H1 (cell line): Measurements from ENCODE around the gene BOLA3. TPM values are rescaled to one million over a fixed set of nuclear protein-coding genes. Genes with fewer than 3 reads are reported as not detected.

Source experiments
- CTBP2 ChIP-seq: IDR thresholded peaks from 2 replicates; pipeline ENCODE4 v1.7.0; 2011; ENCODE audit warnings: borderline replicate concordance, mild to moderate bottlenecking, moderate library complexity, mixed read lengths, low read length; ENCODE audit not compliant: insufficient read depth, insufficient read length
- EP300 ChIP-seq, 2 experiments: IDR thresholded peaks; 1 replicate in 1 of 2; 2 replicates in 1 of 2; pipeline ENCODE4 v1.6.1; 2011 to 2012; ENCODE audit warnings: low read depth in 2 of 2, low read length in 2 of 2, mild to moderate bottlenecking in 2 of 2, borderline replicate concordance in 1 of 2, inconsistent platforms in 1 of 2, moderate library complexity in 1 of 2
- FOSL1 ChIP-seq: IDR thresholded peaks from 2 replicates; pipeline ENCODE4 v1.6.1; 2011; ENCODE audit warnings: mild to moderate bottlenecking, low read depth, low read length, moderate library complexity; ENCODE audit not compliant: insufficient read depth
- POU5F1 ChIP-seq: IDR thresholded peaks from 2 replicates; pipeline ENCODE4 v1.6.1; 2011; ENCODE audit warnings: low read depth, mild to moderate bottlenecking, low read length, moderate library complexity
- SP2 ChIP-seq: IDR thresholded peaks from 2 replicates; pipeline ENCODE4 v1.6.1; 2012; ENCODE audit warnings: mild to moderate bottlenecking, low read length, inconsistent platforms
- YY1 ChIP-seq: IDR thresholded peaks from 2 replicates; pipeline ENCODE4 v1.6.1; 2011; ENCODE audit warnings: low read depth, mild to moderate bottlenecking, low read length
- polyA plus RNA-seq, 7 experiments: library from polyadenylated mRNA; depleted of rRNA in 3 of 7; stranded (reverse) in 5 of 7; unstranded in 2 of 7; fragments of >200 nt in 5 of 7; fragments of 200-250 nt in 2 of 7; gene quantifications; 1 replicate in 5 of 7; 2 replicates in 1 of 7; 4 replicates in 1 of 7; pipeline versions ENCODE4 v1.2.1 to v1.2.3, GENCODE V29; 2011 to 2013; ENCODE audit warnings: missing spikeins in 2 of 7, mixed read lengths in 2 of 7
- total RNA-seq: library from RNA; stranded (reverse); fragmentation: NEBNext Ultra II Directional; extraction: Animal tissue kit (Norgen Biotek cat#: 25700); gene quantifications from 2 replicates; pipeline ENCODE4 v1.2.1, GENCODE V29; 2021
- TF ChIP-seq, protein P1 (sequence below): fragments of 300-600 bp; sonication (generic); IDR thresholded peaks from 2 replicates; pipeline ENCODE4 v1.7.1; 2012; ENCODE audit warnings: low read length, moderate library complexity, mild to moderate bottlenecking, inconsistent platforms; ENCODE audit not compliant: insufficient replicate concordance

The BOLA3 gene
- total and polyA plus RNA-seq, 2 of the 8 experiments (the other 6 are each of a cell fraction or from before 2014, with no cell fraction given) = 46.1 to 67.3 TPM

DNA sequence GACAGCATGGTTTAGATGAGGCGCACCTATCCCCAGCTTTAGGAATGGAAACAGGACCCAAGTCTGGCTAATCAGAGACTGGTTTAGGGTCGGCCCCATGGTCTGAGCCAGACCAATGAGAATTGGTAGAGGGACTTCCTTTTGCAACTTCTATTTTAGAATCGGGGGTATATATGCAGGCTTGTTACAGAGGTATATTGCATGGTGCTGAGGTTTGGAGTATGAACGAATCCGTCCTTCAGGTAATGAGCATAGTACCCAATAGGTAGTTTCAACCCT lies 1.5 kb upstream of the BOLA3 start (continued):
- TF ChIP-seq, protein P1, sequence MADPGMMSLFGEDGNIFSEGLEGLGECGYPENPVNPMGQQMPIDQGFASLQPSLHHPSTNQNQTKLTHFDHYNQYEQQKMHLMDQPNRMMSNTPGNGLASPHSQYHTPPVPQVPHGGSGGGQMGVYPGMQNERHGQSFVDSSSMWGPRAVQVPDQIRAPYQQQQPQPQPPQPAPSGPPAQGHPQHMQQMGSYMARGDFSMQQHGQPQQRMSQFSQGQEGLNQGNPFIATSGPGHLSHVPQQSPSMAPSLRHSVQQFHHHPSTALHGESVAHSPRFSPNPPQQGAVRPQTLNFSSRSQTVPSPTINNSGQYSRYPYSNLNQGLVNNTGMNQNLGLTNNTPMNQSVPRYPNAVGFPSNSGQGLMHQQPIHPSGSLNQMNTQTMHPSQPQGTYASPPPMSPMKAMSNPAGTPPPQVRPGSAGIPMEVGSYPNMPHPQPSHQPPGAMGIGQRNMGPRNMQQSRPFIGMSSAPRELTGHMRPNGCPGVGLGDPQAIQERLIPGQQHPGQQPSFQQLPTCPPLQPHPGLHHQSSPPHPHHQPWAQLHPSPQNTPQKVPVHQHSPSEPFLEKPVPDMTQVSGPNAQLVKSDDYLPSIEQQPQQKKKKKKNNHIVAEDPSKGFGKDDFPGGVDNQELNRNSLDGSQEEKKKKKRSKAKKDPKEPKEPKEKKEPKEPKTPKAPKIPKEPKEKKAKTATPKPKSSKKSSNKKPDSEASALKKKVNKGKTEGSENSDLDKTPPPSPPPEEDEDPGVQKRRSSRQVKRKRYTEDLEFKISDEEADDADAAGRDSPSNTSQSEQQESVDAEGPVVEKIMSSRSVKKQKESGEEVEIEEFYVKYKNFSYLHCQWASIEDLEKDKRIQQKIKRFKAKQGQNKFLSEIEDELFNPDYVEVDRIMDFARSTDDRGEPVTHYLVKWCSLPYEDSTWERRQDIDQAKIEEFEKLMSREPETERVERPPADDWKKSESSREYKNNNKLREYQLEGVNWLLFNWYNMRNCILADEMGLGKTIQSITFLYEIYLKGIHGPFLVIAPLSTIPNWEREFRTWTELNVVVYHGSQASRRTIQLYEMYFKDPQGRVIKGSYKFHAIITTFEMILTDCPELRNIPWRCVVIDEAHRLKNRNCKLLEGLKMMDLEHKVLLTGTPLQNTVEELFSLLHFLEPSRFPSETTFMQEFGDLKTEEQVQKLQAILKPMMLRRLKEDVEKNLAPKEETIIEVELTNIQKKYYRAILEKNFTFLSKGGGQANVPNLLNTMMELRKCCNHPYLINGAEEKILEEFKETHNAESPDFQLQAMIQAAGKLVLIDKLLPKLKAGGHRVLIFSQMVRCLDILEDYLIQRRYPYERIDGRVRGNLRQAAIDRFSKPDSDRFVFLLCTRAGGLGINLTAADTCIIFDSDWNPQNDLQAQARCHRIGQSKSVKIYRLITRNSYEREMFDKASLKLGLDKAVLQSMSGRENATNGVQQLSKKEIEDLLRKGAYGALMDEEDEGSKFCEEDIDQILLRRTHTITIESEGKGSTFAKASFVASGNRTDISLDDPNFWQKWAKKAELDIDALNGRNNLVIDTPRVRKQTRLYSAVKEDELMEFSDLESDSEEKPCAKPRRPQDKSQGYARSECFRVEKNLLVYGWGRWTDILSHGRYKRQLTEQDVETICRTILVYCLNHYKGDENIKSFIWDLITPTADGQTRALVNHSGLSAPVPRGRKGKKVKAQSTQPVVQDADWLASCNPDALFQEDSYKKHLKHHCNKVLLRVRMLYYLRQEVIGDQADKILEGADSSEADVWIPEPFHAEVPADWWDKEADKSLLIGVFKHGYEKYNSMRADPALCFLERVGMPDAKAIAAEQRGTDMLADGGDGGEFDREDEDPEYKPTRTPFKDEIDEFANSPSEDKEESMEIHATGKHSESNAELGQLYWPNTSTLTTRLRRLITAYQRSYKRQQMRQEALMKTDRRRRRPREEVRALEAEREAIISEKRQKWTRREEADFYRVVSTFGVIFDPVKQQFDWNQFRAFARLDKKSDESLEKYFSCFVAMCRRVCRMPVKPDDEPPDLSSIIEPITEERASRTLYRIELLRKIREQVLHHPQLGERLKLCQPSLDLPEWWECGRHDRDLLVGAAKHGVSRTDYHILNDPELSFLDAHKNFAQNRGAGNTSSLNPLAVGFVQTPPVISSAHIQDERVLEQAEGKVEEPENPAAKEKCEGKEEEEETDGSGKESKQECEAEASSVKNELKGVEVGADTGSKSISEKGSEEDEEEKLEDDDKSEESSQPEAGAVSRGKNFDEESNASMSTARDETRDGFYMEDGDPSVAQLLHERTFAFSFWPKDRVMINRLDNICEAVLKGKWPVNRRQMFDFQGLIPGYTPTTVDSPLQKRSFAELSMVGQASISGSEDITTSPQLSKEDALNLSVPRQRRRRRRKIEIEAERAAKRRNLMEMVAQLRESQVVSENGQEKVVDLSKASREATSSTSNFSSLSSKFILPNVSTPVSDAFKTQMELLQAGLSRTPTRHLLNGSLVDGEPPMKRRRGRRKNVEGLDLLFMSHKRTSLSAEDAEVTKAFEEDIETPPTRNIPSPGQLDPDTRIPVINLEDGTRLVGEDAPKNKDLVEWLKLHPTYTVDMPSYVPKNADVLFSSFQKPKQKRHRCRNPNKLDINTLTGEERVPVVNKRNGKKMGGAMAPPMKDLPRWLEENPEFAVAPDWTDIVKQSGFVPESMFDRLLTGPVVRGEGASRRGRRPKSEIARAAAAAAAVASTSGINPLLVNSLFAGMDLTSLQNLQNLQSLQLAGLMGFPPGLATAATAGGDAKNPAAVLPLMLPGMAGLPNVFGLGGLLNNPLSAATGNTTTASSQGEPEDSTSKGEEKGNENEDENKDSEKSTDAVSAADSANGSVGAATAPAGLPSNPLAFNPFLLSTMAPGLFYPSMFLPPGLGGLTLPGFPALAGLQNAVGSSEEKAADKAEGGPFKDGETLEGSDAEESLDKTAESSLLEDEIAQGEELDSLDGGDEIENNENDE = no peak
- TF ChIP-seq CTBP2 (no peak), YY1 (no peak), SP2 (no peak), POU5F1 (no peak), FOSL1 (no peak), EP300 (IDR thresholded peaks at IDR 0.05; ENCODE audit: borderline replicate concordance in 1 of 2, low read depth in 2 of 2, low read length in 2 of 2) (no peak)
- TF ChIP-seq, all 59 proteins: peak for 0
